Ovary (tissue), 9 donors: Measurements from ENCODE around the gene TENT4A. TPM values are rescaled to one million over a fixed set of nuclear protein-coding genes. Genes with fewer than 3 reads are reported as not detected.

Experiments
- DNase-seq, 5 donors: peaks; one replicate each; pipeline ENCODE4 v3.0.0-alpha.2; 2019 to 2020
- H3K27ac ChIP-seq, 2 donors: fragments of 200-600 bp; one replicate each; pipeline versions ENCODE4 v1.5.1 to v1.8.0; 2019 to 2022
- H3K27me3 ChIP-seq: fragments of 200-600 bp; one replicate; pipeline ENCODE4 v1.8.0; 2022
- H3K36me3 ChIP-seq: fragments of 200-600 bp; sonication (generic); one replicate; pipeline ENCODE4 v1.5.1; 2019
- H3K4me1 ChIP-seq: one replicate; pipeline ENCODE4 v1.8.1; 2013; ENCODE audit warnings: mild to moderate bottlenecking, moderate library complexity; ENCODE audit not compliant: insufficient read depth
- H3K4me3 ChIP-seq: fragments of 200-600 bp; sonication (generic); one replicate; pipeline ENCODE4 v1.5.1; 2017
- H3K9me3 ChIP-seq, 2 donors: fragments of 200-600 bp in 1 of 2; sonication (generic) in 1 of 2; one replicate each; pipeline versions ENCODE4 v1.5.1 to v1.8.1; 2013 to 2019; ENCODE audit warnings: mild to moderate bottlenecking in 1 of 2, moderate library complexity in 1 of 2
- EP300 ChIP-seq: sonication (generic); formaldehyde crosslinking; IDR thresholded peaks from one replicate; pipeline ENCODE4 v1.6.1; 2017; ENCODE audit warnings: antibody characterized with exemption
- POLR2A ChIP-seq: fragments of 450-650 bp; IDR thresholded peaks from one replicate; pipeline ENCODE4 v1.6.1; 2017; ENCODE audit warnings: antibody characterized with exemption, mild to moderate bottlenecking, moderate library complexity
- whole genome bisulfite sequencing, 3 donors: extraction: QIAGEN DNeasy Blood & Tissue Kit in 1 of 3; methylation state at CpG; one replicate each; pipeline versions ENCODE4 v1.1.5 to v1.1.7; 2013 to 2017; 5-methylcytosine and 5-hydroxymethylcytosine counted together
- intact Hi-C, 4 donors: fragments of 100-400 bp; cut with DNase I; formaldehyde crosslinking; loops; one replicate each; pipeline versions ENCODE4 v1.11.0 to v1.15.1; 2022 to 2023
- polyA plus RNA-seq, 2 donors: library from polyadenylated mRNA; stranded (reverse); fragments of 200-250 nt in 1 of 2; fragments of 350-450 nt in 1 of 2; fragmentation: Illumina TruSeq in 1 of 2; extraction: RNeasy Lipid Tissue Mini Kit (QIAGEN cat#74804) in 1 of 2; gene quantifications; one replicate each; pipeline ENCODE4 v1.2.3, GENCODE V29; 2013 to 2014
- total RNA-seq, 7 donors: library from RNA; depleted of rRNA in 2 of 7; stranded (reverse); fragments of >200 nt in 2 of 7; fragmentation: NEBNext Ultra II Directional in 3 of 7; extraction: Animal tissue kit (Norgen Biotek cat#: 25700) in 3 of 7; gene quantifications; one replicate each; pipeline versions ENCODE4 v1.1.0 to v1.2.4, GENCODE V29; 2016 to 2023
- TF ChIP-seq, protein P1 (sequence below), 3 donors: fragments of 450-650 bp in 2 of 3; fragments of 200-600 bp in 1 of 3; IDR thresholded peaks; one replicate each; pipeline versions ENCODE4 v1.5.1 to v1.8.0; 2016 to 2022; ENCODE audit warnings: antibody characterized with exemption in 3 of 3, mild to moderate bottlenecking in 1 of 3
- donor health status: DM: no; HTN: no; CAD: no; lungs with moderate emphysema.
- donor health status: DM: no; HTN: no; CAD: no.
- donor health status: Bipolar disorder and iron deficiency.
- donor health status: DM: yes; HTN: yes; CAD: no.
- donor health status: DM: no; HTN: no; CAD: no.
- donor health status: DM: yes; HTN: yes; CAD: no.

TENT4A gene
- total and polyA plus RNA-seq, 9 donors: 12.4 to 29.6 (median 22.9) TPM

GRCh38 chr5:6744841-6745705 is 31.8 kb downstream of the TENT4A start:
- no peak overlapping the region for H3K27ac ChIP-seq
- H3K4me3 ChIP-seq: no peak overlapping the region
- intact Hi-C loops: loop anchor here in 2 of 4 donors (10.0 kb wide), 2 partner anchors 110 to 1250 kb away; partner anchors contain the start of genes NSUN2 (in 1 of the 2) and SRD5A1 (in 1 of the 2)
- TF ChIP-seq POLR2A (no peak), EP300 (no peak)
- TF ChIP-seq, protein P1, sequence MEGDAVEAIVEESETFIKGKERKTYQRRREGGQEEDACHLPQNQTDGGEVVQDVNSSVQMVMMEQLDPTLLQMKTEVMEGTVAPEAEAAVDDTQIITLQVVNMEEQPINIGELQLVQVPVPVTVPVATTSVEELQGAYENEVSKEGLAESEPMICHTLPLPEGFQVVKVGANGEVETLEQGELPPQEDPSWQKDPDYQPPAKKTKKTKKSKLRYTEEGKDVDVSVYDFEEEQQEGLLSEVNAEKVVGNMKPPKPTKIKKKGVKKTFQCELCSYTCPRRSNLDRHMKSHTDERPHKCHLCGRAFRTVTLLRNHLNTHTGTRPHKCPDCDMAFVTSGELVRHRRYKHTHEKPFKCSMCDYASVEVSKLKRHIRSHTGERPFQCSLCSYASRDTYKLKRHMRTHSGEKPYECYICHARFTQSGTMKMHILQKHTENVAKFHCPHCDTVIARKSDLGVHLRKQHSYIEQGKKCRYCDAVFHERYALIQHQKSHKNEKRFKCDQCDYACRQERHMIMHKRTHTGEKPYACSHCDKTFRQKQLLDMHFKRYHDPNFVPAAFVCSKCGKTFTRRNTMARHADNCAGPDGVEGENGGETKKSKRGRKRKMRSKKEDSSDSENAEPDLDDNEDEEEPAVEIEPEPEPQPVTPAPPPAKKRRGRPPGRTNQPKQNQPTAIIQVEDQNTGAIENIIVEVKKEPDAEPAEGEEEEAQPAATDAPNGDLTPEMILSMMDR (IDR thresholded peaks at IDR 0.05): no peak
- 66 to 71% (median 70%) methylated on average over 12 of the region's 12 CpGs for WGBS, 3 donors
- H3K9me3 ChIP-seq: no peaks in the 10 kb centered on the region
- peak in 1 of 5 donors; percentile 5 for DNase-seq
- peaks cover 4% of the 10 kb centered on the region for H3K4me1 ChIP-seq
- H3K36me3 ChIP-seq: no peaks in the 10 kb centered on the region
- no peaks in the 10 kb centered on the region for H3K27me3 ChIP-seq

DNA sequence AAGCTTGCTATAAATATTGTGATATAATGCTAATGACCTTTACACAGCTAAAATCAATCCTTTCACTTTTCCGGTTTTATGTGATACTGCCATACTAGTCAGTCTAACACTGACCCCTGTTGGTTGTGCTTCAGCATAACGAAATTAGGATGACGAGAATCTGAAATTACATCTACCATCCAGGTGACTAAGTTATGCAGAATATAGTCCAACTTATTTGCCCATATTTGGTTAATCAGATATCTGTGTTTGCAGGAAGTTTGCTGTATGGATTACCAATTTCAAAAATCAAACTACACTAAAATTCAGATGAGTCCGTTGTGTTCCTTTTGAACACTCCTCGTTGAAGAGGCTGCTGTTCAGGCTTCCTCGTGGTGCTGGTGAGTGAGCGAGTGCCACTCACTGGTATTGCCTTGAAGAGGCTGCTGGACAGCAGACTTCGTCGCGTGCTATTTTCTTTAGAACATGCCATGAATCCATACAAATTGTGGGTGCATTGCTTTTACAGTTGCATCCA is 32.5 kb downstream of the TENT4A start:
- intact Hi-C loops: loop anchor here in 2 of 4 donors (10.0 kb wide), 2 partner anchors 111 to 1251 kb away; partner anchors contain the start of genes NSUN2 (in 1 of the 2) and SRD5A1 (in 1 of the 2)
- Histone ChIP-seq H3K27me3 (no peaks in the 10 kb centered on the region), H3K4me3 (no peak overlapping the region), H3K27ac (no peak overlapping the region), H3K4me1 (peaks cover 4% of the 10 kb centered on the region), H3K9me3 (no peaks in the 10 kb centered on the region), H3K36me3 (no peaks in the 10 kb centered on the region)
- WGBS, 3 donors: 62 to 69% (median 65%) methylated on average over 10 of the region's 10 CpGs
- TF ChIP-seq EP300: no peak
- no peak for TF ChIP-seq POLR2A
- TF ChIP-seq, protein P1 (IDR thresholded peaks at IDR 0.05): peak; percentile 44 to 60 (median 49)
- DNase-seq: peak in 1 of 5 donors; percentile 16

- intact Hi-C loops: loop anchor here in 2 of 4 donors (10.0 kb wide), 2 partner anchors 111 to 1251 kb away; partner anchors contain the start of genes NSUN2 (in 1 of the 2) and SRD5A1 (in 1 of the 2)
- WGBS, 3 donors: 84 to 91% (median 89%) methylated on average over 9 of the region's 9 CpGs
- TF ChIP-seq, protein P1 (IDR thresholded peaks at IDR 0.05): no peak
- TF ChIP-seq POLR2A (no peak), EP300 (no peak)
- H3K4me3 ChIP-seq: no peak overlapping the region
- DNase-seq: no peak
- peaks cover 3% of the 10 kb centered on the region for H3K4me1 ChIP-seq
- H3K36me3 ChIP-seq: no peaks in the 10 kb centered on the region
- H3K9me3 ChIP-seq: no peaks in the 10 kb centered on the region
- no peaks in the 10 kb centered on the region for H3K27me3 ChIP-seq
- H3K27ac ChIP-seq: no peak overlapping the region
Measured at GRCh38 chr5:6746244-6746643, 33.0 kb downstream of the TENT4A start.

- WGBS, 3 donors: 80 to 90% (median 89%) methylated on average over 9 of the region's 9 CpGs
- no peak for TF ChIP-seq POLR2A
- TF ChIP-seq, protein P1 (IDR thresholded peaks at IDR 0.05): no peak
- no peak for TF ChIP-seq EP300
- H3K4me1 ChIP-seq: no peaks in the 10 kb centered on the region
- no peak for DNase-seq
- H3K27me3 ChIP-seq: no peaks in the 10 kb centered on the region
- intact Hi-C loops: loop anchor here in 2 of 4 donors (10.0 kb wide), 2 partner anchors 112 to 1252 kb away; partner anchors contain the start of genes NSUN2 (in 1 of the 2) and SRD5A1 (in 1 of the 2)
- H3K9me3 ChIP-seq: no peaks in the 10 kb centered on the region
- H3K4me3 ChIP-seq: no peak overlapping the region
- no peak overlapping the region for H3K27ac ChIP-seq
- H3K36me3 ChIP-seq: no peaks in the 10 kb centered on the region
Measured at GRCh38 chr5:6747103-6747502, 33.9 kb downstream of the TENT4A start.
